ENCODE data around the gene ANKRD34A.

ANKRD34A gene

DNA sequence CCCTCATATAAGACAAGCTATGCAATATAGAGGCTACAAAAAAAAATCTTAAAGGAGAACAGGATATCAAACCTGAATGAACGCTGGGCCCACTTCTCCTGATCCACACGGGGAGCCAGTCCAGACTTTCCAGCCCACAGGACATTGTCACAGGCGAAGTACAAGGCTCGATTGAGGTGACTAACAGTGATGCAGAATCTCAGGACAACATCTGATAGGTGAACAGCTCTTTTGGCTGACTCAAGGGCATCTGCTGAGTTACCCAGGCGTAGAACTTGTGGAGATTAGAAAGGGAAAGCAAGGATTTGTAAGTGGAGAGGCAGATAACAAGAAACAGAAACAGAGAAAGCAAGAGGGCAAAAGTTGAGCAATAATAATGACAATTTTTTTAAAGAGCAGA, 47.6 kb downstream of the ANKRD34A start:
- in situ Hi-C loops (cut with MboI; ENCODE audit: low sequenced_read_pairs): loop anchor here (10.0 kb wide), 1 partner anchor 48 kb away; the partner anchor contains the start of genes ANKRD34A and POLR3GL

DNA sequence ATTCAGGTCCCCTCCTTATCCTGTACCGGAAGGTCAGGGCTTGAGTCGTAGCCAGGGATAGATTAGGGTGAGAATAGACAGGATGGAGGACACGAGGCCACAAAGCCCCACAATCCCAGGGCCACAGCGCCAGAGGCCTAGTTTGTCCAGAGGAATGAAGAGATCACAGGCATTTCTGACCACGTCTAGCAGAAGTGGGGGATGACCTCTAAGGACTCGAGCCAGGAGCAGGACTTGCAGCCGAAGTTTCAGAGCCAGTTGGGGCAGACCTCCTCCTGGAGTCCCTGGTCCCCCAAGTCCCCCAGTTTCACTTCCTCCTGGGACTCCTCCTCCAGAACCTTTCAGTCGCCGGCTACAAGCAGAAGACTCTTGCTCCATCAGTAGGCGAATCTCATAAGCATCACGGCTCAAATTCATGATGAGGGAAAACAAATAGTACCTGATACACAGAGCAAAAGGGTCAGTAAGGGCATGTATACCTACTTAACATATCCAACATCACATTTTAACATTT, 52.2 kb downstream of the ANKRD34A start:
- in situ Hi-C loops (cut with MboI; ENCODE audit: low sequenced_read_pairs): loop anchor here (10.0 kb wide), 1 partner anchor 53 kb away; the partner anchor contains the start of genes ANKRD34A and POLR3GL

Data from HL-60/S4 treated with retinoic acid at 250 ng/mL for 4 days and 3 days (cell line).